Spleen (tissue), 11 donors: ENCODE results near the gene MOSPD3. TPM values are rescaled to one million over a fixed set of nuclear protein-coding genes. Genes with fewer than 3 reads are reported as not detected.

ENCODE experiments used
- DNase-seq: peaks from one replicate; pipeline ENCODE4 v3.0.0-alpha.2; 2020
- H3K27ac ChIP-seq, 8 donors: fragments of 200-600 bp; sonication (generic) in 7 of 8; 1 replicate in 4 of 8; 2 replicates in 4 of 8; pipeline versions ENCODE4 v1.5.0 to v1.8.0; 2016 to 2021; ENCODE audit warnings: inconsistent platforms in 4 of 8, mild to moderate bottlenecking in 4 of 8, moderate library complexity in 1 of 8
- H3K27me3 ChIP-seq, 7 donors: fragments of 200-600 bp; sonication (generic) in 6 of 7; replicated peaks in 1 of 7; 1 replicate in 4 of 7; 2 replicates in 3 of 7; pipeline versions ENCODE4 v1.5.0 to v1.8.0; 2016 to 2021; ENCODE audit warnings: inconsistent platforms in 3 of 7, mild to moderate bottlenecking in 1 of 7
- H3K36me3 ChIP-seq, 6 donors: fragments of 200-600 bp; sonication (generic) in 5 of 6; 1 replicate in 4 of 6; 2 replicates in 2 of 6; pipeline versions ENCODE4 v1.5.0 to v1.8.0; 2016 to 2021; ENCODE audit warnings: inconsistent platforms in 2 of 6
- H3K4me1 ChIP-seq, 6 donors: fragments of 200-600 bp; sonication (generic) in 5 of 6; 1 replicate in 3 of 6; 2 replicates in 3 of 6; pipeline versions ENCODE4 v1.5.0 to v1.8.0; 2016 to 2021; ENCODE audit warnings: inconsistent platforms in 3 of 6
- H3K4me3 ChIP-seq, 8 donors: fragments of 200-600 bp; sonication (generic) in 7 of 8; 1 replicate in 4 of 8; 2 replicates in 4 of 8; pipeline versions ENCODE4 v1.5.0 to v1.8.0; 2016 to 2021; ENCODE audit warnings: inconsistent platforms in 4 of 8, mild to moderate bottlenecking in 4 of 8, moderate library complexity in 2 of 8
- H3K9me3 ChIP-seq, 8 donors: fragments of 200-600 bp; sonication (generic) in 7 of 8; 1 replicate in 4 of 8; 2 replicates in 4 of 8; pipeline versions ENCODE4 v1.5.0 to v1.8.0; 2016 to 2021; ENCODE audit warnings: inconsistent platforms in 4 of 8
- POLR2A ChIP-seq, 3 donors: fragments of 450-650 bp; IDR thresholded peaks; one replicate each; pipeline ENCODE4 v1.5.1; 2017; ENCODE audit warnings: antibody characterized with exemption in 3 of 3, mild to moderate bottlenecking in 1 of 3
- POLR2AphosphoS5 ChIP-seq, 3 donors: sonication (generic); formaldehyde crosslinking; IDR thresholded peaks; one replicate each; pipeline ENCODE4 v1.5.1; 2017; ENCODE audit warnings: antibody characterized with exemption in 3 of 3
- WGBS, 5 donors: extraction: QIAGEN DNeasy Blood & Tissue Kit in 3 of 5; methylation state at CpG; one replicate each; pipeline versions ENCODE4 v1.1.5 to v1.1.7; 2013 to 2018; 5-methylcytosine and 5-hydroxymethylcytosine counted together
- intact Hi-C: fragments of 100-400 bp; cut with DNase I; formaldehyde crosslinking; loops from one replicate; pipeline ENCODE4 v1.15.0; 2023; ENCODE audit warnings: low total_unique reads
- polyA plus RNA-seq, 3 donors: library from polyadenylated mRNA; stranded (reverse); fragments of 200-250 nt; gene quantifications; one replicate each; pipeline ENCODE4 v1.2.1, GENCODE V29; 2013
- total RNA-seq, 7 donors: library from RNA; depleted of rRNA in 3 of 7; stranded (reverse); fragments of >200 nt in 3 of 7; fragmentation: NEBNext Ultra II Directional in 4 of 7; extraction: Animal tissue kit (Norgen Biotek cat#: 25700) in 4 of 7; gene quantifications; one replicate each; pipeline versions ENCODE4 v1.1.0 to v1.2.1, GENCODE V29; 2016 to 2021
- TF ChIP-seq, protein P1 (sequence below), 11 experiments: fragments of 200-600 bp in 7 of 11; fragments of 450-650 bp in 4 of 11; sonication (generic) in 4 of 11; IDR thresholded peaks in 8 of 11; conservative IDR thresholded peaks in 3 of 11; 1 replicate in 7 of 11; 2 replicates in 4 of 11; pipeline versions ENCODE4 v1.4.0 to v1.8.0; 2016 to 2021; ENCODE audit warnings: antibody characterized with exemption in 11 of 11, inconsistent platforms in 4 of 11, mild to moderate bottlenecking in 1 of 11
- donor health status: healthy with polysubstance abuse.
- donor health status: DM: no; HTN: no; CAD: no; lungs with moderate emphysema.
- donor health status: DM: no; HTN: no; CAD: no.
- donor health status: Bipolar disorder and iron deficiency.
- donor health status: healthy.
- donor health status: DM: no; HTN: no; CAD: no.
- donor health status: DM: yes; HTN: yes; CAD: no.

The MOSPD3 gene
- total and polyA plus RNA-seq, 10 donors, result 11.2 to 20.4 (median 15.1) TPM

DNA sequence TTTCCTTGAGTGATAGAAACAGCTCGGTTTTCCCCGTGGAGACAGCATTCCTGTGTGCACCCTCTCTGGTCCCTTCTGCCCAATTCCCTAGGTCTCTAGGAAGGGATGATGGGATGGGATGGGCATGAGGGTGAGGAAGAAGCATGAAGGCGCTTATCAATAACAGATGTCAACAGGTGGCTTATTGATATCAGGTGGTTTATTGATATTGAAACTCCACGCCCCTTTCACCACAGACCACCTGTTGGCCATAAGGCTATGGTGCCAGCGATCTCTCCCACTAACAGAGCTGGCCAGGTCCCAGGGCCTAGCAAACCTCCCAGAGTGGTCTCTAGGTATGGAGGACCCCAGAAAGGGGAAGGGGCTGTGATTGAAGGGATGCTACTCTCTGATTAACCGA, 7.9 kb downstream of the MOSPD3 start:
- Histone ChIP-seq H3K36me3 (peaks cover 0 to 24% (median 1%) of the 10 kb centered on the region in 6 donors), H3K27ac (no peak overlapping the region), H3K4me1 (no peaks in the 10 kb centered on the region), H3K4me3 (no peak overlapping the region), H3K9me3 (no peaks in the 10 kb centered on the region), H3K27me3 (no peaks in the 10 kb centered on the region)
- no peak for DNase-seq
- intact Hi-C loops, result no loop called here
- TF ChIP-seq, protein P1, sequence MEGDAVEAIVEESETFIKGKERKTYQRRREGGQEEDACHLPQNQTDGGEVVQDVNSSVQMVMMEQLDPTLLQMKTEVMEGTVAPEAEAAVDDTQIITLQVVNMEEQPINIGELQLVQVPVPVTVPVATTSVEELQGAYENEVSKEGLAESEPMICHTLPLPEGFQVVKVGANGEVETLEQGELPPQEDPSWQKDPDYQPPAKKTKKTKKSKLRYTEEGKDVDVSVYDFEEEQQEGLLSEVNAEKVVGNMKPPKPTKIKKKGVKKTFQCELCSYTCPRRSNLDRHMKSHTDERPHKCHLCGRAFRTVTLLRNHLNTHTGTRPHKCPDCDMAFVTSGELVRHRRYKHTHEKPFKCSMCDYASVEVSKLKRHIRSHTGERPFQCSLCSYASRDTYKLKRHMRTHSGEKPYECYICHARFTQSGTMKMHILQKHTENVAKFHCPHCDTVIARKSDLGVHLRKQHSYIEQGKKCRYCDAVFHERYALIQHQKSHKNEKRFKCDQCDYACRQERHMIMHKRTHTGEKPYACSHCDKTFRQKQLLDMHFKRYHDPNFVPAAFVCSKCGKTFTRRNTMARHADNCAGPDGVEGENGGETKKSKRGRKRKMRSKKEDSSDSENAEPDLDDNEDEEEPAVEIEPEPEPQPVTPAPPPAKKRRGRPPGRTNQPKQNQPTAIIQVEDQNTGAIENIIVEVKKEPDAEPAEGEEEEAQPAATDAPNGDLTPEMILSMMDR (IDR thresholded peaks at IDR 0.05 in 8 of 11, conservative IDR thresholded peaks at IDR 0.05 in 3 of 11), result no peak
- TF ChIP-seq POLR2A (IDR thresholded peaks at IDR 0.05), result no peak
- TF ChIP-seq POLR2AphosphoS5 (IDR thresholded peaks at IDR 0.05), result no peak
- WGBS, 5 donors, result 81 to 93% (median 92%) methylated on average over 6 of the region's 6 CpGs

DNA sequence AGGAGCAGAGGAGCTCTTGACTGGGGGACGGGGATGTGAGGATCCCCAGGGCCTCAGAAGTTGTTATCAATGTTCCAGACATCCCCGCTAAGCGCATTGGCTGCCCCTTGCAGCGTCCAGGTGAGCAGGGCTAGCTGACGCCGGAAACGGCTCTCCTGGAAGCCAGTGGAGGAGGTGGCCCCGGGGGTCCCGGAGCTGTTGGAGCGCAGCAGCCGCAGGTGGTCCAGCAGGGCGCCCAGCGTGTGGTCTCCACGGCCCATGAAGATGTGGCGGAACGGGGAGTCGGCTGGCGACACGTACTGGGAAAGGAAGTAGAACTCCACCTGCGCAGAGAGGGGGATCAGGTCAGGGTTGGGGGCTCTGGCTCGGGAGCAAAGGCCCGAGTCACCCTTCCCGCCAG, 8.5 kb downstream of the MOSPD3 start:
- peaks cover 0 to 2% (median 0%) of the 10 kb centered on the region in 6 donors for H3K4me1 ChIP-seq
- H3K4me3 ChIP-seq, result no peak overlapping the region
- WGBS, 5 donors, result 86 to 96% (median 93%) methylated on average over 20 to 23 of the region's 23 CpGs
- DNase-seq, result no peak
- no peak for TF ChIP-seq POLR2AphosphoS5 (IDR thresholded peaks at IDR 0.05)
- TF ChIP-seq POLR2A (IDR thresholded peaks at IDR 0.05), result no peak
- TF ChIP-seq, protein P1 (IDR thresholded peaks at IDR 0.05 in 8 of 11, conservative IDR thresholded peaks at IDR 0.05 in 3 of 11), result no peak
- H3K9me3 ChIP-seq, result no peaks in the 10 kb centered on the region
- intact Hi-C loops, result no loop called here
- H3K27ac ChIP-seq, result no peak overlapping the region
- H3K27me3 ChIP-seq, result no peaks in the 10 kb centered on the region
- peaks cover 0 to 18% (median 0%) of the 10 kb centered on the region in 6 donors for H3K36me3 ChIP-seq

DNA sequence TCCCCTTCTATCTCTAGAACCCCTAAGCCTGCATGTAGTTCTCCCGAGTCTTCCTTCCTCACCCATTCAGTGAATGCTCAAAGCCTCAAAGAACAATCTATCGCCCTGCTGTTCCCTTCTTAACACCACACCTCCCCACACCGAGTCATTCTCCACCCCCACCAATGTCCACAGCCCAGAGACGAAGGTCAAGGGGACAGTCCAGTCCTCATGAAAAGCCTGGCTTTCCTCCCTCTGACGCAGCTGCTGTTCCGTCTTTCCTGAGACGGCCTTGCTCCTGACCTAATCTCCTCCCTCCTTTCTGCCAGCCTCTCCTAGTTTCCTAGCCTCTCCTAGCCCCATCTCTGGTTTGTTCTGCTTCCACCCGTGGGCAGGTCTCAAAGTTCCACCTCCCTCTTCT, 9.2 kb downstream of the MOSPD3 start:
- Histone ChIP-seq H3K36me3 (peaks cover 0 to 13% (median 0%) of the 10 kb centered on the region in 6 donors), H3K4me1 (peaks cover 4 to 9% (median 5%) of the 10 kb centered on the region in 6 donors), H3K9me3 (no peaks in the 10 kb centered on the region), H3K27me3 (no peaks in the 10 kb centered on the region), H3K27ac (no peak overlapping the region), H3K4me3 (no peak overlapping the region)
- DNase-seq, result no peak
- intact Hi-C loops, result no loop called here
- TF ChIP-seq, protein P1 (IDR thresholded peaks at IDR 0.05 in 8 of 11, conservative IDR thresholded peaks at IDR 0.05 in 3 of 11), result no peak
- TF ChIP-seq POLR2AphosphoS5 (IDR thresholded peaks at IDR 0.05) (no peak), POLR2A (IDR thresholded peaks at IDR 0.05) (no peak)
- 71 to 85% (median 80%) methylated on average over 8 of the region's 8 CpGs for WGBS, 5 donors

DNA sequence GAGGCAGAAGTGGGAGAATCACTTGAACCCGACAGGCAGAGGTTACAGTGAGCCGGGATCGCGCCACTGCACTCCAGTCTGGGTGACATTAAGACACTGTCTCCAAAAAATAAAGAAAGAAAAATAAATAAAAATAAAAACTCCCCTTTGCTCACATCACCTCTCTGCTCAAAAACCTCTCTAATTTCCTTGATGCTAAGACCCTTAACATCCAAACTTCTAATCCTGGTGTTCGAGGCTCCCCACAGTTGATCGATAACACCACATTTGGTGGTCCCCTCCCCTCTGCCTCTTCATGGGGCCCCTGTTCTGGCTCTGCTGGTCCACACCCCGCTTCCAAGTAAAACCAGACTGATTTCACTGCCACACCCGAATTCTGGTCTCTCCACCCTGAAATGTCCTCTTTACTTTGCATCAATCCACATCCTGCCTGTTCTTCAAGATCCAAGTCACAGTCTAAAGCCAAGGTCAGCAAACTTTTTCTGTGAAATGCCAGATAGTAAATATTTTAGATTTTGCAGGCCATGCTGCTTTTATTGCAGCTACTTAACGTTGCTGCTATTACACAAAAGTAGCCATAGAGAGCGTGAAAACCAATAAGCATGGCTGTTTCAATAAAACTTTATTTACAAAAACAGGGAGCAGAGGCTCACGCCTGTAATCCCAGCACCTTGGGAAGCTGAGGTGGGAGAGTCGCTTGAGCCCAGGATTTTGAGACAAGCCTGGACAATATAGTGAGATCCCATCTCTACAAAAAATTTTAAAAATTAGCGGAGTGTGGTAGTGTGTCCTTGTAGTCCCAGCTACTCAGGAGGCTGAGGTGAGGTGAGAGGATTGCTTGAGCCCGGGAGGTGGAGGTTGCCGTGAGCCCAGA, 11.8 kb downstream of the MOSPD3 start:
- Histone ChIP-seq H3K36me3 (peaks cover 0 to 13% (median 0%) of the 10 kb centered on the region in 6 donors), H3K9me3 (no peaks in the 10 kb centered on the region), H3K27ac (no peak overlapping the region), H3K4me3 (no peak overlapping the region), H3K4me1 (peaks cover 4 to 19% (median 12%) of the 10 kb centered on the region in 6 donors), H3K27me3 (peaks cover 0 to 6% (median 0%) of the 10 kb centered on the region in 7 donors)
- no peak for DNase-seq
- intact Hi-C loops, result no loop called here
- WGBS, 5 donors, result 83 to 94% (median 87%) methylated on average over 15 of the region's 15 CpGs
- TF ChIP-seq, protein P1 (IDR thresholded peaks at IDR 0.05 in 8 of 11, conservative IDR thresholded peaks at IDR 0.05 in 3 of 11), result no peak
- TF ChIP-seq POLR2AphosphoS5 (IDR thresholded peaks at IDR 0.05) (no peak), POLR2A (IDR thresholded peaks at IDR 0.05) (no peak)
